ENCODE measurements around the gene ACOX1.
A peak's percentile ranks its signal among the peaks of the same experiment; 100 is the strongest.

ACOX1 gene

GRCh38 chr17:75942473-75942872, 36.5 kb downstream of the ACOX1 start:
- no peak for DNase-seq
- no peak overlapping the region for H3K27ac ChIP-seq

DNA sequence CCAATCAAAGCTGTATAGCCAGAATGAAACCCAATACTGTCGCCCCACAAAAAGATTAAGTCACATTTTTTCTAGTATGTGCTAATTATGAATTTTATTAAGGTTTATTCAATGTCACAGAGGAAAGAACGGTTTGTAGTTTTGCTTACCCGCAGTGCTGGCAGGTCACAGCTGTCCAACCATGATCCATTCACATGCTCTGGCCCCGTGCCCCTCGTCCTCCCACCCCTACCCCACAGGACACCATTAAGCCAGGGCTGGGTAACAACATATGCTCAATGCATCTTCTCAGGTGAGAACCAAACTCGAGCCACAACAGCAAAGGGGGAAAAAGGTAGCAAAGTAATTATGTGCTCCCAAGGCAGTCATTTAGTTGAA, 37.5 kb downstream of the ACOX1 start:
- H3K27me3 ChIP-seq (ENCODE audit: insufficient read depth, low read depth, severe bottlenecking): no peaks in the 10 kb centered on the region
- TF ChIP-seq, protein P1, sequence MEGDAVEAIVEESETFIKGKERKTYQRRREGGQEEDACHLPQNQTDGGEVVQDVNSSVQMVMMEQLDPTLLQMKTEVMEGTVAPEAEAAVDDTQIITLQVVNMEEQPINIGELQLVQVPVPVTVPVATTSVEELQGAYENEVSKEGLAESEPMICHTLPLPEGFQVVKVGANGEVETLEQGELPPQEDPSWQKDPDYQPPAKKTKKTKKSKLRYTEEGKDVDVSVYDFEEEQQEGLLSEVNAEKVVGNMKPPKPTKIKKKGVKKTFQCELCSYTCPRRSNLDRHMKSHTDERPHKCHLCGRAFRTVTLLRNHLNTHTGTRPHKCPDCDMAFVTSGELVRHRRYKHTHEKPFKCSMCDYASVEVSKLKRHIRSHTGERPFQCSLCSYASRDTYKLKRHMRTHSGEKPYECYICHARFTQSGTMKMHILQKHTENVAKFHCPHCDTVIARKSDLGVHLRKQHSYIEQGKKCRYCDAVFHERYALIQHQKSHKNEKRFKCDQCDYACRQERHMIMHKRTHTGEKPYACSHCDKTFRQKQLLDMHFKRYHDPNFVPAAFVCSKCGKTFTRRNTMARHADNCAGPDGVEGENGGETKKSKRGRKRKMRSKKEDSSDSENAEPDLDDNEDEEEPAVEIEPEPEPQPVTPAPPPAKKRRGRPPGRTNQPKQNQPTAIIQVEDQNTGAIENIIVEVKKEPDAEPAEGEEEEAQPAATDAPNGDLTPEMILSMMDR (IDR thresholded peaks at IDR 0.05; ENCODE audit: low read depth, low read length): no peak
- DNase-seq: no peak
- H3K4me3 ChIP-seq (ENCODE audit: low read depth, low read length): peak overlapping the region; percentile 97
- peaks cover 20% of the 10 kb centered on the region for H3K36me3 ChIP-seq
- H3K27ac ChIP-seq: peak overlapping the region; percentile 95
- peaks cover 3% of the 10 kb centered on the region for H3K9me3 ChIP-seq (ENCODE audit: severe bottlenecking)

More at GRCh38 chr17:75942473-75942872, 36.5 kb downstream of the ACOX1 start:
- H3K4me3 ChIP-seq (ENCODE audit: low read depth, low read length): no peak overlapping the region
- peaks cover 25% of the 10 kb centered on the region for H3K36me3 ChIP-seq
- H3K9me3 ChIP-seq (ENCODE audit: severe bottlenecking): no peaks in the 10 kb centered on the region
- H3K27me3 ChIP-seq (ENCODE audit: insufficient read depth, low read depth, severe bottlenecking): no peaks in the 10 kb centered on the region
- TF ChIP-seq, protein P1 (IDR thresholded peaks at IDR 0.05; ENCODE audit: low read depth, low read length): no peak

GRCh38 chr17:75940727-75941441, 38.1 kb downstream of the ACOX1 start, which contains the start of gene FBF1:
TSS of gene FBF1 (minus strand) at chr17:75941042. CDS start at chr17:75938149, 2,893 bp downstream.
- peak; percentile 99 for DNase-seq
- H3K4me3 ChIP-seq (ENCODE audit: low read depth, low read length): peak within 1 kb of the TSS; percentile 97
- TF ChIP-seq, protein P1 (IDR thresholded peaks at IDR 0.05; ENCODE audit: low read depth, low read length): no peak
- no peaks in the 10 kb centered on the region for H3K27me3 ChIP-seq (ENCODE audit: insufficient read depth, low read depth, severe bottlenecking)
- peaks cover 15% of the 10 kb centered on the region for H3K36me3 ChIP-seq
- peak within 1 kb of the TSS; percentile 95 for H3K27ac ChIP-seq
- H3K9me3 ChIP-seq (ENCODE audit: severe bottlenecking): peaks cover 3% of the 10 kb centered on the region

DNA sequence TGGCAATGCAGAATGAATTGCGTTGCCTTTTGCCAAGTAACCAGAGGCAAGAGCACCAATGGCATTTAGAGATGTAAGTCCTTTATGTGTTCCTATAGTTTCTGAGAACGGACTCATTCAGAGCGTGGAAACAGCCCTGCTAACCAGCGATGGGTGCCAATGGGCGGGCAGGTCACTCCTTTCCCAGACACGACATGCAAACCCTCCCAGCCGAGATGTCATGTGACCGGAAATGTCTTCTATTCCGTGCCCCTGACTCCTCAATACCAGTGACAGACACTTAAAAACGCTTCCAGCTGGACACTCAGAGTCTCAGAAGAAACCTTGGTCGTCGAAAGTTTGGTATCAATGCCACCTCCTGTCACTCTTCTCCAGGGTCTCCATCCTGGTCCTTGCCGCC, 41.3 kb downstream of the ACOX1 start:
- no peak for DNase-seq
- Histone ChIP-seq H3K4me3 (ENCODE audit: low read depth, low read length) (no peak overlapping the region), H3K27me3 (ENCODE audit: insufficient read depth, low read depth, severe bottlenecking) (no peaks in the 10 kb centered on the region), H3K9me3 (ENCODE audit: severe bottlenecking) (peaks cover 3% of the 10 kb centered on the region), H3K27ac (no peak overlapping the region), H3K36me3 (no peaks in the 10 kb centered on the region; the same call in 1 of the 2 replicates)
- TF ChIP-seq, protein P1 (IDR thresholded peaks at IDR 0.05; ENCODE audit: low read depth, low read length): no peak

- TF ChIP-seq, protein P1 (IDR thresholded peaks at IDR 0.05; ENCODE audit: low read depth, low read length): no peak
- Histone ChIP-seq H3K4me3 (ENCODE audit: low read depth, low read length) (no peak overlapping the region), H3K36me3 (peaks cover 3% of the 10 kb centered on the region), H3K27me3 (ENCODE audit: insufficient read depth, low read depth, severe bottlenecking) (no peaks in the 10 kb centered on the region), H3K9me3 (ENCODE audit: severe bottlenecking) (peaks cover 3% of the 10 kb centered on the region), H3K27ac (no peak overlapping the region)
- no peak for DNase-seq
These were observed 45.2 kb downstream of the ACOX1 start for GRCh38 chr17:75933808-75934207.

All from WERI-Rb-1 (cell line).